Spleen (tissue), 7 donors: ENCODE measurements around the gene RAB3IL1.

Experiments used
- CTCF ChIP-seq, 11 experiments: fragments of 200-600 bp in 7 of 11; fragments of 450-650 bp in 4 of 11; sonication (generic) in 4 of 11; IDR thresholded peaks in 8 of 11; conservative IDR thresholded peaks in 3 of 11; 1 replicate in 7 of 11; 2 replicates in 4 of 11; pipeline versions ENCODE4 v1.4.0 to v1.8.0; 2016 to 2021; ENCODE audit warnings: antibody characterized with exemption in 11 of 11, inconsistent platforms in 4 of 11, mild to moderate bottlenecking in 1 of 11
- POLR2A ChIP-seq, 3 donors: fragments of 450-650 bp; IDR thresholded peaks; one replicate each; pipeline ENCODE4 v1.5.1; 2017; ENCODE audit warnings: antibody characterized with exemption in 3 of 3, mild to moderate bottlenecking in 1 of 3
- POLR2AphosphoS5 ChIP-seq, 3 donors: sonication (generic); formaldehyde crosslinking; IDR thresholded peaks; one replicate each; pipeline ENCODE4 v1.5.1; 2017; ENCODE audit warnings: antibody characterized with exemption in 3 of 3
- donor health status: DM: no; HTN: no; CAD: no; lungs with moderate emphysema.
- donor health status: DM: no; HTN: no; CAD: no.
- donor health status: DM: no; HTN: no; CAD: no.

DNA sequence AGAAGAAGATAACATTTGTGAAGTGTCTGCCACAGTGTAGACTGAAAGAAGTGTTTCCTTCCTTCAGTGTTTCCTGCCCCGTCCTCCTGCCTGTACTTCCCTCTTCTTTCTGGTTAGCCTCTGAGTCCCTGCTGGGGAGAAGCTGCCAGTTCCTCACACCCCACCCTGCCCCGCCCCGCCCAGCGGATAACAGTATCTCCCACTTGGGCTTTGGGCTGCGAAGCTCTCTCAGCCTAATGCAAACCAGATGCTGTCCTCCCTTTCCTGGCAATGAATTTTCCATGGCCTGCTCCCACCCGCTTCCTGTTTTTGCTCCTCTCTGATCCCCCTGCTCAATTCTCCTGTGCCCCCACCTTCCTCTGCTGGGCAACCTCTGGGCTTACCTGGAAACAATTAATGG lies 5.2 kb upstream of the RAB3IL1 start:
- peak in 2 of 11 experiments; percentile 16 to 30 for TF ChIP-seq CTCF (IDR thresholded peaks at IDR 0.05 in 8 of 11, conservative IDR thresholded peaks at IDR 0.05 in 3 of 11)
- no peak for TF ChIP-seq POLR2A (IDR thresholded peaks at IDR 0.05)
- TF ChIP-seq POLR2AphosphoS5 (IDR thresholded peaks at IDR 0.05) = peak in 2 of 3 donors; percentile 36 to 61
